Fibroblast of skin of left quadriceps (primary cell): ENCODE data around the gene FBXL20.
"Not testable (repeated sequence)": the region's sequence is repeated elsewhere in the genome, so short reads cannot be mapped to it uniquely, and the experiment has no call there.

Experiments
- DNase-seq, 2 experiments: peaks; one replicate each; pipeline ENCODE4 v3.0.0-alpha.2; 2013; ENCODE audit warnings: low read depth in 2 of 2

The FBXL20 gene, protein sequence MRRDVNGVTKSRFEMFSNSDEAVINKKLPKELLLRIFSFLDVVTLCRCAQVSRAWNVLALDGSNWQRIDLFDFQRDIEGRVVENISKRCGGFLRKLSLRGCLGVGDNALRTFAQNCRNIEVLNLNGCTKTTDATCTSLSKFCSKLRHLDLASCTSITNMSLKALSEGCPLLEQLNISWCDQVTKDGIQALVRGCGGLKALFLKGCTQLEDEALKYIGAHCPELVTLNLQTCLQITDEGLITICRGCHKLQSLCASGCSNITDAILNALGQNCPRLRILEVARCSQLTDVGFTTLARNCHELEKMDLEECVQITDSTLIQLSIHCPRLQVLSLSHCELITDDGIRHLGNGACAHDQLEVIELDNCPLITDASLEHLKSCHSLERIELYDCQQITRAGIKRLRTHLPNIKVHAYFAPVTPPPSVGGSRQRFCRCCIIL

DNA sequence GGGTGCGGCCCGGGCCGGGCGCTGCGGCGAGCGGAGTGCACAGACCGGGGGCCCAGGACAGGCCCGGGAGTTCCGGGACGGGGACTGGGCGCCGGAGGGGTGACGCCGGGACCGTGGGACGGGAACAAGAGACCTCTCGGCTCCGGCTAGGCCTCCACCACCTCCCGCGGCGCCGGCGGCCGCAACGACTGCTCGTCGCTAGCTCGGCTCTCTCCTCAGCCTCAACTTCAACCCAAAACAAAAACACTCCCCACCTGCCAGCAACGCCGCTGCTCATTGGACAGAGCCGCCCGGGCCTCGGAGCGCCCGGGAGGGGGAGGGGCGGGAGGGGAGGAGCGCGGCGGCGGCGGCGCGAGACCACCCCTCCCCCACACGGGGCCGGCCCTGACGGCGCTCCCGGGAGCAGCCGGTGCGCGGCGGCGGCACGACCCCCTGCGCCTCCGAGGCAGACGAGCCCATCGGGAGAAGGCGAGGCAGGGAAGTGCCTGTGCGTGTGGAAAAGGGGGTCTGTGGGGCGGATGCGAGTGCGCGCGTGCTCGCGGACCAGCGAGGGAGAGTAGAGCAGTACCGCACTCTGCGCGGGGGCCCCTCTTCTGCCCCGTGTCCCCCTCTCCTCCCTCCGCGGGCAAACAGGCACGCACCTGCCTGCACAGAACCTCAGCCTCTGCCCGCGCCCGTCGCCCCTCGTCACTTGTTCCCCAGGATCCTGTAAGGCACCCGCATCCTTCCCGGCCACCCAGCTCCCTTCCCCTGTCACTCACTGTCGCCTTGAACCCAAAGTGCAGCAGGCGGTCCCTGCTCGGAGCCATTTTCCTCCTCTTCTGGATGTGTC, at the start of gene FBXL20:
Gene FBXL20, minus strand, starts transcription at position 215 of the 832 bp plus-strand sequence. CDS start 224 bp downstream, outside the sequence.
- DNase-seq: peak; percentile 77 to 81

DNA sequence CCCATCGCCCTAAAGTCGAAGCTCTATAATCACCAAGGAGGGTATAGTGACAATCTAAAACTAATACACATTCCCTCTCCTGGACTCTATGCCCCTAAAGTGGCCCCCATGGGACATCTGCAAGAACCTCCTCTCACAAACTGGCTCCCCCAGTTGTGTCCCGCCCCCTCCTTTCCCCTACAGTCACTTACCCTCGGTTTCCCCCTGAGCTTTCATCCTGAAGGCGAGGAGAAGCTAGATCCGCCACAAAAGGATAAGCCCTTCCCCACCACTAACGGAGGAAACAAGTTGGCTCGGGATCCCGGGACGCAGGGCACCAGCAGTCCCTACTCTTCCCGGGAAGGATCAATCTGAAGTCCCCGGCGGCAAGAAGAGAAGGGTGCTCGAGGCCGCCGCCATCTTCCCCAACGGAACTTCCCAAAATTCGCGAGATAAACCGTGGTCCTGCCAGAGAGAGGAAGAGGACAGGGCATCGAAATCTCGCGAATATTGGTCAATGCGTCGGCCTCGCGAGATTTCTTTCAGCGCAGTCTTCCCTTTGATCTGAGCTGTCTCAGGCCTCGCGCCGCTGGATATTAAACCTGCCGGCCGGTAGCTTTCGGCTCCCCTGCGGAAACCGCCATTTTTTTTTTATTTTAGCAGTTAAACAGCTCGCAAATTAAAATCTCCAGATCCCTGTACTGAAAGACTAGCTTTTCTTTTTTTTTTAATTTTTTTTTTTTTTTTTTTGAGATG, 49.6 kb upstream of the FBXL20 start, which contains the start of gene MED1:
Gene MED1, minus strand, starts transcription at position 417 of the 735 bp plus-strand sequence. Its CDS starts 201 bp downstream, at position 216.
- peak; percentile 97 to 98 for DNase-seq

DNA sequence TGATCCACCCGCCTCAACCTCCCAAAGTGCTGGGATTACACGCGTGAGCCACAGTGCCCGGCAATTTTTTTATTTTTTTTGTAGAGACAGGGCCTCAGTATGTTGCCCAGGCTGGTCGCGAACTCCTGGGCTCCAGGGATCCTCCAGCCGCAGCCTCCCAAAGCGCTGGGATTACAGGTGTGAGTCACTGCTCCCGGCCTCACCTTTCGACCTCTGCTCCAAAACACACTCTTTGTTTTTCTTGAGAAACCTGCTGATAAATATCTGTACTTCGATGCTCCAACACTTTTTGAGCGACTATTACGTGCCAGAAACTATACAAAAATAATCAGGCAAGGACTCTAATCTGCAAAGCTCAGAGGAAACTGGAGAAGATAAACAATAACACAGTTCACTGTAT, 48.6 kb upstream of the FBXL20 start:
- no peak for DNase-seq

DNA sequence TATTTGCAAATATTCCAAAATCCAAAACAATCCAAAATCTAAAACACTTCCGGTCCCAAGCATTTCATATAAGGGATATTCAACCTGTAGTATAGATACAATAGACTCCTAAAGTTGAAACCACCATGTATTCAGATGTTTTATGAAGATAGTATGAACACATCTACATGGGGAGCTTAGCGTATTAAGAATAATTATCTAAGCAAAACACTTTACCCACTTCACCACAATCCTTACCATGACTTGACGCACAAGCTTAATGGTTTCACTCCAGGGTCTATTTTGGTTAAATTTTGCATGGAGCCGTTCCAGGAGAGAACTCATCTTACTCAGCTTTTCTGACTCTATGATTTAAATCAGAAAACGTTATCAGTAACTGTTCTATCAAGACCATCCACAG, 46.1 kb upstream of the FBXL20 start:
- DNase-seq: no peak

DNA sequence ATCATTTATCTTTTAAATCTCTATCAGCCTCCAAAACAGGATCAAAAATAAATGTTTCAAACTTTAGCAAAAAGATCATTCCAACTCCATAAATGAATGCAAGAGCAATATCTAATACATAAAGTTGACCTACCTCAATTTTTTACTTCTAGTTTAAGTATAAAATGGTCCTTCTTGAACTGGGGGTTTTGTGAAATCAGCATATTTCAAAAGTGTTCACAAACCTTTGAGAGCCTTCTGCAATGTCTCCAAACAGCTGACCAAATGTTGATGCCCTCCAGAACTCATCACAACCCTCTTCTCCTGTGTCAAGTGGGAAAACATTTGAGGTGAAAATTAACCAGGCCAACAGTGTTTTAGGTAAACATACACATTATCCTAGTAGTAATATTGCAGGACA, 41.9 kb upstream of the FBXL20 start:
- DNase-seq: no peak

DNA sequence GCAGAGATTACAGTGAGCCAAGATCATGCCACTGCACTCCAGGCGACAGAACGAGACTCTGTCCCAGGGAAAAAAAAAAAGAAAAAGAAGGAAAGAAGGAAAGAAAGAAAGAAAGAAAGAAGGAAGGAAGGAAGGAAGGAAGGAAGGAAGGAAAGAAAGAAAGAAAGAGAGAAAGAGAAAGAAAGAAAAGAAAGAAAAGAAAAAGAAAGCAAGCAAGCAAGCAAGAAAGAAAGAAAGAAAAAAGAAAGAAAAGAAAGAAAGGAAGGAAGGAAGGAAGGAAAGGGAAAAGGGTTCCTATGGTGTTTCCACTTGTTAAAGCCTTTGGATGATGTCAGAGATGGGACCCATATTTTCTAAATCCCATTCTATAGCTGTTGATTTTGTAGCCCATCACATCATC, 38.4 kb upstream of the FBXL20 start:
- DNase-seq: not testable (repeated sequence)

DNA sequence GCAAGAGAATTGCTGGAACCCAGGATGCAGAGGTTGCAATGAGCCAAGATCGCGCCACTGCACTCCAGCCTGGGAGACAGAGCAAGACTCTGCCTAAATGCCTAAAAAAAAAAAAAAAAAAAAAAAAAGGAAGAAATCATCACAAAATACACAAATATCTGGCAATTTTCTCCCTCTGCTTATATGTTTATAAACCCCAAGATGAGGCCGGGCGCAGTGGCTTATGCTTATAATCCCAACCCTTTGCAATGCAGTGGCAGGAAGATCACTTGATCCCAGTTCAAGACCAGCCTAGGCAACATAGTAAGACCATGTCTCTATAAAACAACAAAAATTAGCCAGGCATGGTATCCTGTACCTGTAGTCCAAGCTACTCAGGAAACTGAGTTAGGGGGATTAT, 28.2 kb upstream of the FBXL20 start:
- DNase-seq: no peak

DNA sequence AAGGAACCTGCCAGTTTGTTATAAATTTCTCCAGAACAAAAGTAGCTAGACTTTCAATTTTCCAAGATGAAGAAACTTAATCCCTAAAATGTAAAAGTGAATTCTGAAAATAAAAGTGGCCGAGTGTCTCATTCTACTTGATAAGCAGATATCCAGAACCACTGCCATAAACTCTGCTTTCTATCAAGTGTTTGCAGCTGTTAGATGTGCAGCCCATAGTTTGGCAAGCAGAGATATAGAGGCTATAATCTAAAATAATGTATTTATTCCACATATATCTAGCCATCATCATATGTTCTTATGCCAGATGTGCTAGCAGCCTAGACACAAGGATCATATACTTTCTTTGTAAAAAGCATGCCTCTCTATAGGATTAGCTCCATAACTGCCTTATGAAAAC, 14.7 kb upstream of the FBXL20 start:
- DNase-seq: no peak

DNA sequence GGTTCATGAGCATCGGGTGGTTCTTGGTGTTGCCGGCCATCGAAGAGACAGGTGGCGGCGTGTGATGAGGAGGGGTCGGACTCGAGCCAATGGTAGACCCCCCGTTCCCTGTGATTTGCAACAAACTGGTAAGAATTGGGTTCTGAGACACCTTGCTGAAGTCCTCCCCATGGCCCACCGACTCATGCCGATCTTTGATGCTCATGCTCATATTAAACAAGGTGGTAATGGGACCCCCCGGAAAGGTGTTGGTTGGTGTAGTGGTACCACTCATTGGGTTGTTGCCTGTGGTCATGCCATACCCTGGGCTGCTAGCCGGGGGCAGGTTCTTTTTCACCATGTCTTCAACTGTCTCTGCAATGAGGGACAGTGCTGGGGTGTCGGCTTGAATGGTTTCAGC, 8.9 kb upstream of the FBXL20 start:
- DNase-seq: no peak

DNA sequence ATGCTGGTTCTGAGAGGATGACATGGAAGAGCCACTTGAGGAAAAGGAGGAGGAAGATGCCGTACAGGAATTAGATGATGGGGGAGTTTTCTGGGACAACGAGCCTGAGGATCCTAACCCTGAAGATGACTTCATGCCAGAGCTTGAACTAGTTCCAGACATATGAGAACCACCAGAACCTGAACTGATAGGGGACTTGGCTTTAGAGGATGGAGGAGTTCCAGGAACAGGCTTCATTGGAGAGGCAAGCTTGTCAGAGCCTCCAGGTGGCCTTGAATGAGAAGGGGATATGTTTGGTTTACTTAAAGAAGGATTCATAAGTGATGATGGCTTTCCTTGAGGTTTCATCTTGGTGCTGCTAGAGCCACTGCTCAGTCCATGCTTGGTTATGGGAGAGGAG, 6.9 kb upstream of the FBXL20 start:
- DNase-seq: no peak

DNA sequence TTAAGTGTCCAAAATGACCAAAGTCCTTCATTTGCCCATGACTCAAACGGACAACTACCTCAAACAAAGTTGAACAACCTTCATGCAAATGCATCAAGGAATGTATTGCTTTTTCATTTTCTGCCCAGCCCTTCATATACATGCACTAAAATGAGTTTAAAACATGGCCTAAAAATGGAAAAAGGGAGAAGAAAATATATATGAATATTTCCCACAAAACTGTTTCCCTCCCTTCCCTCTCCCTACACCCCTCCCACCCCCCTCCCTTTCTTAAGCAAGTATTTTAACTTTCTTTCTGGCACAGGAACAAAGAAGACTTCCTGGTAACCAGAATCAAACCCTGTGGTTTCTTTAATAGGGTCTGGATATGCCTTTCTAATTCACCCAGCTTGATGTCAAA, 5.5 kb upstream of the FBXL20 start:
- DNase-seq: no peak

DNA sequence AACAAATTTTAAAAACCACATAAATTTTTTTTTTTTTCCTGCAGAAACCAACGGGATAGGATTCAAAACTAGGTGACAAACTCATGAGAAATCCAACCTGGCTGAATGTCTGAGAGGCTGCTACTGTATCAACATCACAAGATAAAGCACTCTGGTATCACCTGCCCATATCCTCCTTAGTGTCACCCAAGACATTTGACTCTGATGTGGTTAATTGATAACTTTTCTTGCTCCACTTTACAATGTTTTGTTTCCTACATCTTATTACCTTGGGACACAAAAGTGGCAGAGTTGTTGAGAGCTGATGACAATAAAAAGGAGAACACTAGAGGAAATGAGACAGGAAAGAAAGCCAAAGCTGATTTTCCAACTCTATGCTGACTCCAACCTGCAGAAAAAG, 4.0 kb upstream of the FBXL20 start:
- no peak for DNase-seq

DNA sequence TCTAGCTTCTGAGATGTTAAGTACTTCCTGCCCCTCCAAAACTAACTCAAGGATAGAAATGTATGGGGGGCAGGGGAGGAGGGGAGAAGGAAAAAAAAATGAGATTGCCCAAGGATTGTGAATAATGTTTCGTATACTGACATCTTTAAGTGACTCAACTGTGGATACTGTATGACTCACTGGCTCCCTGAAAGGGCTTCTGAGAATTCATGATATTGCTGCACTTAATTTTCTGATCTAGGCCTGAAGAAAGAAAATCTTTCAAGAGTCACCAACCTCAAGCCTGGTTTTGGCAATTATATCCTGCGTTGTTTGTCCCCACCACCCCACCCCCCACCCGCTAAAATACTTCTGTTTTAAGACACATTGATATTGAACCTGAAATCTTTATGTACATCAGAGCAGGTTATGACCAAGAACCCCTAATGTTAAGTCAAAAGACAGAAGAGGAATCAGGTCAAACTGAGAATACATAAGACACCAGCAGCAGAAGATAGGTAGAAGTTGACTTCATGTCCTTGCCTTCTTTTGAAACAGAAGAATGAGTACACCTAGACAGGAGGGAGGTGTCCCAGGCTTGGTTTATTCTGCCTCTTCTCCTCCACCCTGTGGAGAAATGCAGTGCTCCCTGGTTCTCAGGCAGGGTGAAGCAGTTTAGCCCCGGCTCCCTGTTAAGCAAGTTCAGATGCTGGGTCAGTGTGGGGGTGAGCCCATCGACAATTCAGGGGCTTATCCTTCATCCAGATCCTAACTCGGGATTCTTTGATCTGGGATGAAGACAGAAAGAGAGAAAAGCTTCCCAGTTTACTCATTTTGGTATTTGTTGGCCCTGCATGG, 3.3 kb upstream of the FBXL20 start:
- peak; percentile 85 for DNase-seq

DNA sequence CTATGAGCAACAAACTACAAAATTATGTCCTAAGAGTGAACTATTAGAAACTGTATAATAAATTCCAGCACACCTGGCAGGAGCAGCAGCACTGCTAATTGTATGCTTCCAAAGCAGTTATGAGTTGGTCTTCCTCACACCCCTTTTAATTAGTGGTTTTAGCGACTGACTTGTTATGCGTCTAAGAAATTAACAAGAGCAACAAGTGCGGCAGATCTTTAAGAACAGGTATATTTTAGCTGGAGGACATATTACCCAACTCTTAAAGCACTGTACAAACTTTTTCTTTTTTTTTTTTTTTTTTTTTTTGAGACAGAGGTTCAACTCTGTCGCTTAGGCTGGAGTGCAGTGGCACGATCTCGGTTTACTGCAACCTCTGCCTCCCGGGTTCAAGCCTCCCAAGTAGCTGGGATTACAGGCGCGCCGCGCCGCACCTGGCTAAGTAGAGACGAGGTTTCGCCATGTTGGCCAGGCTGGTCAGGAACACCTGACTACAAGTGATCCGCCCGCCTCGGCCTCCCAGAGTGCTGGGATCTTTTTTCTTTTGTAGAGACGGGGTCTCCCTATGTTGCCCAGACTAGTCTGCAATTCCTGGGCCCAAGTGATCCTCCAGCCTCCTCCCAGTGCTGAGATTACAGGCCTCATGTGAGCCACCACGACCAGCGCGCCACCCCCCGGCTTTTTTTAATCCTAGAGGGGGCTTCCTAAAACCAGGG, 1.6 kb upstream of the FBXL20 start:
- no peak for DNase-seq

DNA sequence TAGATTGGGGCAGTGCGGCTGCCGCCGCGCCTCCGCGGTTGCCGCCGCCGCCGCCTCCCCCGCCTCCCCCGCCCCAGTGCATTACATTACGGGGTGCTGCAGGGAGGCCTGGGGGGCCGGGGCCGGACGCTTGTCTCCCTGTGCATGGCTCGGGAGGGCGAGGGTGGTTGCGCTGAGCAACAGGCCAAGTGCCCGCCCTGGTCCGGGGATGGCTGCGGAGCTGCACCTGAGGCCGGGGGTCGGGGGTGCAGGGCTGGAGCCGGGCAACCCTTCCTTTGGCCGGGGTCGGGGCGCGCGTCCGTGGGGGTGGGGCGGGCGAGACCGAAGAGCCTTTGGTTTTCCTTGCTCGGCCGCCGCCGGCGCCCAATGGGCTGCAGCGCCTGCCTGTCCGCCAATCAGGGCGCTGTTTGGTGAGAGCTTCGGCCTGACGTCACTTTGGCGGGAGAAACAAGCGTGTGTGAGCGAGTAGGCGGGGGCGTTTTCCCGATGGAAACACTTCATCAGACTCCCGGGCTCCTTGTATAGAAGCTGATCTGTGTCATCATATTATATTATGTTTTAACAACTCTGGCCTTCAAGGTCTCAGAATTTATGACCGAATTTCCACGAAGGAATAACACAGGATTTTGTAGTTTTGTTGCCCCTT, 941 bp upstream of the FBXL20 start:
- peak; percentile 78 for DNase-seq

DNA sequence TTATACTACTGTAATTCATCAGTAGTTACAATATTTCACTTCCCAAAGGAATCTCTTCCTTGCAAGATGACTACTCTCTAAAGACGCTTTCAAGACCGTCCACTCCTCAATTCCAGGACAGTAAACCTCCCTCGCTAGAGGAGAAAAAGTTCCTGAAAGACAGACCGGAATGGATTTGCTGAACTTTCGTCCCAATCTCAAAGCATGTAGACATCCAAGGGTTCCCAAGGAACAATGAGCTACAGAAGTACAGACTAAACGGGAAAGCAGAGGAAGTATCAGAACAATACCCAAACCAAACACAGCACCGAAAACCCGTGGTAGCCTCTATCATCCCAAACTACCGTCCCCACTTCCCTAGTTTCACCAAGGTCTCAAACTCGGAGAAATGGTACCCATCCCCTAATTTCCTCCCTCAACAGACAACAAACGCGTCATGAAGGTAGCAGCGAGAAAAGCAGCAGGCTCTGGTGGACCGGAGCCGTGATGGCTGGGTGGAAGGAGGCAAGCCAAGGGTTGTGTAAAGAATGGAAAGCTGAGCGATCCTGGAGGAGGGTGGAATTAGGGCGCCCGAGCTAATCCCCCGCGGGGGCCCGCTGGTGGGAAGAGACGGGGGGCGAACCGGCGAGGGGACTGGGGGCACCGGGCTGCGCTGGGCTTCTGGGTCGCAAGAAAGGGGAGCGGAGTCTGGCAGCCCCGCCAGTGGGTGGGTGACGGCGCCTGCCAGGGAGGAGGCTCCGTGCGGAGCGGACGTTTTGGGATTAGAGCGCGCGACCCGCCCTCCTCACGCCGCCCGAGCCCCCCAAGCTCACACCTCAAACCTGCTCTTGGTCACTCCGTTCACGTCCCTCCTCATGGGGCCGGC, 647 bp downstream of the FBXL20 start:
- no peak for DNase-seq

DNA sequence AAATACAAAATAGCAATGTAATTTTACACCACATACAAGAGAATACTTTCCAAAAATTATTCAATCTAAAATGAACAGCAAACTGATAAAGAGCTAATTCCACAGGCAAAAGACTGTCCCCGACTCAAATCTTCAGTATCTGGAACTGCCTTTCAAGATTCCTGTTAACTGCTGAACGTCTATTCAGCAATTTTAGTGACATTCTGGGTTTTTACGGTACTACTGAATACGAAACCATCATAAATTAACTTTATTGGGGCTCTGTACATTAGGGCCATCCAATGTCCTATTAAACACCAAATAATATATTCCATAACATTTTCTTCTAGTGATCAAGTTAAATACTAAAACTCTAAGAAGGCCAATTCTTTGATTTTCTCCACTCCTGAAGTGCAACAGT, 1.6 kb downstream of the FBXL20 start:
- no peak for DNase-seq

DNA sequence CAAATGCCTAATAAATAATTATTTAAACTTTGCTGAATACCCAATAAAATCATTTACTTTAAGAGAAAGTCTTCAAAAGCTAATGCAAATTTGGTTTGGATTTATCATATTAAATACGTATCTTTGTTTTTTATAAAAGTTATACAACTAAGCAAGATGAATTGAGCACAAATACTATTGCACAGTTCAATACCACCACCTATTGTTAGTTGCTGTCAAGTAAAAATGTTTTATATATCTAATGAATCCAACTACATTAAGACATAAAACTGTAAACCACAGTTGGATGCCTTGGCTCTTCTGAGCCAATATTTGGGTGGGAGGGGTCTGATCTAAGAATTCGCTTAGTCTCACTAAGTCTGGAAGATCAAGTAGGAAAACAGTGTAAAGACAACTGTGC, 7.7 kb downstream of the FBXL20 start:
- DNase-seq: no peak

DNA sequence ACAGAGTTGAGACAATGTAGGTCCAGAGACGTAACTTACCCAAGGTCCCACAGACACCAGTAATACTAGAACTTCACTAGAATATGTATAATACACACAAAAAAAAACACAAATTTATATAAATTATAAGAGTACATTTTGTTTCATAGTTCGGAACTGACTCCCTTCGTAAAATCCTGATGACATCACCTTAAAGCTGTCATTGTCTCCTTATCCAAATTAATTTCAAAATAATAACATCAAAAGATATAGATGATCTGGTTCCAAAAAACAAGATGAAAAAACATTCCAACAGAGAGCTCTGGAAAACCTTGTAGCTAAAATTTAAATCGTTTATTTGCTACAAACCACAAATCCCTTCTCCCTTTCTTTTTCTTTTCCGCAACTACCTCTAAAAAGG, 10.0 kb downstream of the FBXL20 start:
- DNase-seq: no peak
